NCI-H2196 treated with DMSO at 0.1 percent for 48 hours (cell line): ENCODE measurements around the gene EEFSEC.

Source experiments
- DNase-seq: peaks from one replicate; lab custom pipeline; 2025; ENCODE audit not compliant: unreplicated experiment; lab: John Stamatoyannopoulos, UW

The EEFSEC gene

GRCh38 chr3:128347282-128347681 is 194.0 kb downstream of the EEFSEC start:
- no peak for DNase-seq

GRCh38 chr3:128348075-128348474 is 194.8 kb downstream of the EEFSEC start:
- no peak for DNase-seq

- DNase-seq: no peak
These were observed 195.7 kb downstream of the EEFSEC start for GRCh38 chr3:128348805-128349531.

- peak; percentile 35 for DNase-seq
These were observed 196.8 kb downstream of the EEFSEC start for GRCh38 chr3:128349963-128350599.

DNA sequence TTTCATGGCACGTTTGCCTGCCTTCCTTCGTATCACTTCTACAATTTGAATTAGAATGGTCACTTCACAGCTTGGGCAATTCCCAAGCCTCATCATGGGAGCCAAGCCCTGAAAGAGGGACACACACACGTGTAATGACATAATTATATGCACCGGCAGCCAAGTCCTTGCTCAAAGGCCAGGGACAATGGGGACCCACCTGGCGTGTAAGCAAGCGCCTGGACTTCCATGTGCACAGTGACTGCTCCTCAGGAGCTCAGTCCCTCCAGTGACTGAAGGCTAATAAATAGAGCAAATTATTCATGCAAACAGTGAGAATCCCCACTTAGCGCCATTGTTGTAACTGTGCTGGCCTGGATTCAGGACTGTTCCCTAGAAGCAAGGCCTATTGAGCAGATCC is 198.3 kb downstream of the EEFSEC start:
- no peak for DNase-seq

DNA sequence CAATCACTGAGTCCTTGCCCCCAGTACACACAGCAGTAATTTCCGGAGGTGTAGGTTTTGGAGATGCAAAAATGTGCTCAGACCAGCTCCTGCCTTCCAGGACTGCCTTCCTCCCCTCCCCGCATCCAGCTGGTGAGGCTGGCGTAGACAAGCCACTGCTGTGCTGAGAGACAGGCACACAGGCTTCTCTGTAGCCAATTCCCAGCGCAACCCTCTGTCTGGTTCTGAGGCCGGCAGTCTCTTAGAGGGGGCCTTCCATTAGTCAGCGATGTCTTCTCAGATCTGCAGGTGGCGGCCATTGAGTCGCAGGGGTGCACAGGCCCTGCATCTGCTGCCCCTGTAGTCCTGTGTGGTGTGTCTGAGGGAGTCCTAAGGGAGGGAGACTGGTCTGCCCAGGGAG is 199.0 kb downstream of the EEFSEC start:
- DNase-seq: no peak

- no peak for DNase-seq
These were observed 200.2 kb downstream of the EEFSEC start for GRCh38 chr3:128353361-128353965.

- DNase-seq: no peak
These were observed 200.9 kb downstream of the EEFSEC start for GRCh38 chr3:128353991-128354687.

DNA sequence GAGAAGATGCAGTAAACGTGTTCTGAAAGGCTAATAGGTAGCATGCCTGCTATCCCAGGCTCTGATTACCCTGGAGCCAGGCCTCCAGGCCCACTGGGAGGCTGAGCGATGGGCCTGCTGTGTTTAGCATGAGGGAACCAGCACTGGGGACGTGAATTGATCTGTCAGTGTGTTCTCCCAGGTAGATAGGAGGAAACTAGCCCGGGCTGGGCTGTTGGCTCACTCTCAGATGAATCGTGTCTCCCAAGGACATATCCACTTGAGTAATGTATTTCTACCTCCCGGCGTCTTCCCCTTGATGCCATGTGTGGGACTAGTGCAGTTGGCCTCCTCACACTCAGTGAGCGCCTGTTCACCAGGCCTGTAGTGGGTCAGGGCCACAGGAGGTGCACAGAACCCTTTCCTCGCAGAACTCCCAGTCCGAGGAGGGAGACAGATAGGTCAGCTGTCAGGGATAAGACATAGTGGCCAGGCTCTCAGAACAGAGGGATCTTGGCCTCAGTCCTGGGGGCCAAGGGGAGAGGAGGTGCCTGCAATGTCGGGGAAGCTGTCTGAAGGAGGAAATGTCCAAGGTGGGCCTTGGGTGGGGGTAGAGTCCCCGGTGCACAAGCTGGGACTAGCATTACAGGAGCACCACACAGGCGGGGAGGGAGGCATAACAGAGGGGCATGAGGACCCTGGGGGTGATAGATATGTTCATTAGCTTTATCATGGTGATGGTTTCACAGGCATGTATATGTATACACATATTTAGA is 201.7 kb downstream of the EEFSEC start:
- DNase-seq: no peak

GRCh38 chr3:128355543-128355919 is 202.2 kb downstream of the EEFSEC start:
- no peak for DNase-seq

DNA sequence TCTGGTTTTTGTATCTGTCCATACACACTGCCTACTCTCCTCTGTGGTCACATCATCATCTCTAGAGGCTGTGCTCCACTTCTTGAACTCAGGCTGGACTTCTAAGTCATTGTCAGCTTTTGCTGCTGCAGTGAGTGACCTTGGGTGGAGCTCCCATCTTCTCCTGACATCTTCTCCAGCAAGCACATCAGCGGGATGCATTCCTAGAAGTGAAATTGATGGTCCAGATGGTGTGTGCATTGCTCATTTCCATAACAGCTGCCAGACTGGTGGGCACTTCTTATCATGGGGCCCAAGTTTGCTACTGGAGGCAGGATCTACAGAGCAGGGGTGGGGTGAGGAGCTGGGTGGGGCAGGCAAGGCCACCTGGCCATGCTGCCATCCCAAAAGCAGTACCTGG is 203.5 kb downstream of the EEFSEC start:
- no peak for DNase-seq

DNA sequence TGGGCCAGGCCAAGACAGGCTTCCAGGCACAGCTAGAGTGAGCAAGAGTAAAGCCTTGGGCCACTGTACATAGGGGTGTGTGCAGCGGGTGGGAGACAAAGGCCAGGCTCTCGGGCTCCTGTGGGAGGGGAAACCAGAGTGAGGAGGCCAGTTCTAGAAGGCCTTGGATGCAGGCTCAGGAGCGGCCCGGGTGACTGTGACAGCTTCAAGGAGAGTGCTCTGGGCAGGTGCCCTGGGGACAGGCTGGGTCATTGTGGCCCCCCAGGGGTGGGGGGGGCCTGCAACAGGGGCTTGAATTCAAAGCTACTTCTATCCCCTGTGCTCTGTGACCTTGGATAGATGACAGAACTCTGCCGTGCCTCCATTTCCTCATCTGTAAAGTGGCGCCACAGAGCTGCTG is 204.3 kb downstream of the EEFSEC start:
- no peak for DNase-seq

GRCh38 chr3:128358156-128358895 is 205.0 kb downstream of the EEFSEC start:
- no peak for DNase-seq

DNA sequence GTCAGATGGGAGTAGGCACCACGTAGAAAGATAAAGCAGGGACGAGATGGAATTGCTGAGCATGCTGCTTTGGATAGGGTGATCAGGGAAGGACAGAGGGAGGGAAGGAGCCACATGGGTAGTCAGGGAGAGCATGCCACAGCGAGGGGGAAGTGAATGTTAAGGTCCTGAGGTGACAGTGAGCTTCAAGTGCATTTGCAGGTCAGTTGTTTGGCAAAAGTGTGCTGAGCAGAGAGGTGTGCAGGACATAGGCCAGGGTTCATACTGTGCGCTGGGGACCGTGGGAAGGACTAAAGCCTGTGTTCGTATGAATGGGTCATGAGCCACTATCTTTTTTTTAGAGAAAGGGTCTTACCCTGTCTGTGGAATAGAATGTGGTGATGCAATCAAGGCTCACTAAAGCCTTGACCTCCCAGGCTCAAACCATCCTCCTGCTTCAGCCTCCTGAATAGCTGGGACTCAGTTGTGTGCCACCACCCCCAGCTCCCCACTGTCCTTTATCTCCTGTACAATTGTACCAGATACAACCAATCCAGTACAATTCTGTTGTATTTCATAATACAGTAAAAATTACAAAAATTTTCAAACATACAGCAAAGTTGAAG is 205.9 kb downstream of the EEFSEC start:
- DNase-seq: no peak

DNA sequence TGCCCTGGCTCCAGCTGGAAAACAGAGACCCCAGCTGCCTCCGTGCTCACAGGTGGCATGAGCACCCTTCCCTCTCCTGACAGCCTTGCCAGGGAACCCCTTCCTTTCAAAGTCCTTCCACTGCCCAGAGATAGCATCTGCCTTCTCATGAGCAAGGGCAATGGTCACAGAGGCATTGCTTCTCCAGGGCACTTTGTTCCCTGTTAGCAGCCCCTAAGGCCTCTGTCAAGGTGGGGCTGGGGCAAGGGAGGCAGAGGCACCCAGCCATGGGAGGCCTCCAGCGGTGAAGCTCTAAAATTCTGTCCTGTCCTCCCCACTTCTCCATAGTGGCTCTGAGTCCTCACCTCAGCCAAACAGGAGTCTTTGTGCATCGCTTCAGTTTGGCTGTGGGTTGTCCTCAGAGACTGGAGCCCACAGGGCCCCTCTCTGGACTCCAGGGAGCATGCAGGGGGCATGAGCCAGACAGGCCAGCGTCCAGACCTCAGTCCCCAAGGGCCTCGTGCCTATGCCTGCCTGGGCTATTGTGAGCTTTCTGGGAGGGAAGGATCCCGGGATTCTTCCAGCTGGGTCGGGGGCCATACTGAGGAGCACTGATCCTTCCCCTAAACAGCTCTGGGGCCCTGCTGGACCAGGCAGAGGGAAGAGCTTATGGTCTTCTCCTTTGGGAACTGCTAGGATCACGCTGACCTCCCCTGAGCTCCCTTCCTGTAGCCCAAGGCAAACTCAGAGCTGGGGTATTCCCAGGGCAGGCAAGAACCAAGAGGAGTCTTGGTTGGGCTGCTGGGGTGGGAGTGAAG is 206.8 kb downstream of the EEFSEC start:
- no peak for DNase-seq

- DNase-seq: no peak
These were observed 207.5 kb downstream of the EEFSEC start for GRCh38 chr3:128360705-128361271.

- no peak for DNase-seq
These were observed 209.0 kb downstream of the EEFSEC start for GRCh38 chr3:128362026-128362965.

DNA sequence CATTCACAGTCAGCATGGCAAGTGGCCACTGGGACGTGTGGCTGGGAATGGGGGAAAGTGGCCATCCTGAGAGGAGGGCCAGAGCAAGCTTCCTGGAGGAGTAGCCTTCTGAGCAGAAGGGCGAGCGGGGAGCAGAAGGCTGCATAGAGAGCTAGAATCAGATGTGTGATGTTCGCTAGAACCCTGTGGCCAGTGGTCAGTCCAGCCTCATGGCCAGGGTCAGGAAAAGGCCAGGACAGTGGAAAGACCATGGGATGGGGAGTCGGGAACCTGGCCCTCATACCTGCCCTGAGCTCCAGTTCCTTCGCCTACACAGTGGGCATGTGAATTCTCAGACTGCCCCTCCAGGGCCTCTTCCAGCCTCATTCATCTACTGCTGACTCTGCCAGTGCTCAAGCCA is 211.0 kb downstream of the EEFSEC start:
- DNase-seq: no peak
